Trophoblast cell (in vitro differentiated cells and primary cell): ENCODE results near the gene MTUS2.

Source experiments
- DNase-seq, 2 donors: peaks; one replicate each; pipeline ENCODE4 v3.0.0-alpha.2; 2016
- H2AFZ ChIP-seq: 2 replicates; pipeline ENCODE4 v1.6.1; 2013; ENCODE audit warnings: low read length, moderate library complexity, mild to moderate bottlenecking; ENCODE audit not compliant: insufficient read depth, poor library complexity
- H2AK5ac ChIP-seq: 2 replicates; pipeline ENCODE4 v1.6.1; 2013; ENCODE audit warnings: mild to moderate bottlenecking, low read length
- H2BK120ac ChIP-seq: 2 replicates; pipeline ENCODE4 v1.6.1; 2013; ENCODE audit warnings: low read length, mild to moderate bottlenecking, moderate library complexity; ENCODE audit not compliant: insufficient read depth, poor library complexity
- H2BK12ac ChIP-seq: 2 replicates; pipeline ENCODE4 v1.6.1; 2013; ENCODE audit warnings: mild to moderate bottlenecking, low read length, moderate library complexity
- H2BK5ac ChIP-seq: 2 replicates; pipeline ENCODE4 v1.6.1; 2013; ENCODE audit warnings: low read length, low read depth, moderate library complexity, mild to moderate bottlenecking; ENCODE audit not compliant: poor library complexity
- H3K14ac ChIP-seq: 2 replicates; pipeline ENCODE4 v1.6.1; 2013; ENCODE audit warnings: mild to moderate bottlenecking, low read length
- H3K18ac ChIP-seq: 2 replicates; pipeline ENCODE4 v1.6.1; 2013; ENCODE audit warnings: mild to moderate bottlenecking, low read length
- H3K23ac ChIP-seq: 2 replicates; pipeline ENCODE4 v1.6.1; 2013; ENCODE audit warnings: low read length
- H3K27ac ChIP-seq: 2 replicates; pipeline ENCODE4 v1.5.1; 2013; ENCODE audit warnings: low read depth, mild to moderate bottlenecking, inconsistent platforms, low read length, moderate library complexity
- H3K27me3 ChIP-seq: 2 replicates; pipeline ENCODE4 v1.6.1; 2013; ENCODE audit warnings: inconsistent platforms, mild to moderate bottlenecking, low read length, moderate library complexity; ENCODE audit not compliant: insufficient read depth
- H3K36me3 ChIP-seq, 2 experiments: 1 replicate in 1 of 2; 2 replicates in 1 of 2; pipeline ENCODE4 v1.6.1; 2013; ENCODE audit warnings: low read length in 2 of 2, mild to moderate bottlenecking in 2 of 2, moderate library complexity in 1 of 2; ENCODE audit not compliant: insufficient read depth in 2 of 2, control insufficient read depth in 1 of 2
- H3K4ac ChIP-seq: 2 replicates; pipeline ENCODE4 v1.6.1; 2013; ENCODE audit warnings: low read depth, mild to moderate bottlenecking, low read length, moderate library complexity
- H3K4me1 ChIP-seq, 2 experiments: 1 replicate in 1 of 2; 2 replicates in 1 of 2; pipeline ENCODE4 v1.6.1; 2013; ENCODE audit warnings: low read length in 2 of 2, mild to moderate bottlenecking in 2 of 2, moderate library complexity in 1 of 2; ENCODE audit not compliant: insufficient read depth in 2 of 2, control insufficient read depth in 1 of 2
- H3K4me2 ChIP-seq: 2 replicates; pipeline ENCODE4 v1.6.1; 2013; ENCODE audit warnings: inconsistent platforms, mild to moderate bottlenecking, low read length, moderate library complexity
- H3K4me3 ChIP-seq: 2 replicates; pipeline ENCODE4 v1.5.1; 2013; ENCODE audit warnings: mild to moderate bottlenecking, low read depth, low read length, inconsistent platforms
- H3K79me1 ChIP-seq: one replicate; pipeline ENCODE4 v1.6.1; 2013; ENCODE audit warnings: low read length
- H3K79me2 ChIP-seq: 2 replicates; pipeline ENCODE4 v1.6.1; 2013; ENCODE audit warnings: low read length, mild to moderate bottlenecking; ENCODE audit not compliant: control insufficient read depth, insufficient read depth, poor library complexity
- H3K9ac ChIP-seq: 2 replicates; pipeline ENCODE4 v1.6.1; 2013; ENCODE audit warnings: mild to moderate bottlenecking, low read length
- H3K9me3 ChIP-seq: 2 replicates; pipeline ENCODE4 v1.6.1; 2013; ENCODE audit warnings: low read depth, mild to moderate bottlenecking, control low read depth, inconsistent platforms, low read length; ENCODE audit not compliant: insufficient read depth
- H4K12ac ChIP-seq: 2 replicates; pipeline ENCODE4 v1.6.1; 2013; ENCODE audit warnings: low read depth, mild to moderate bottlenecking, low read length, moderate library complexity
- H4K8ac ChIP-seq: 2 replicates; pipeline ENCODE4 v1.6.1; 2013; ENCODE audit warnings: low read depth, mild to moderate bottlenecking, low read length, moderate library complexity
- H4K91ac ChIP-seq: one replicate; pipeline ENCODE4 v1.6.1; 2013; ENCODE audit warnings: low read depth, mild to moderate bottlenecking, low read length, moderate library complexity
- WGBS: extraction: QIAGEN DNeasy Blood & Tissue Kit; methylation state at CpG from one replicate; pipeline ENCODE4 v1.1.7; 2013; ENCODE audit warnings: missing lambda C conversion rate; ENCODE audit not compliant: insufficient read length, insufficient coverage; ENCODE audit errors: extremely low coverage; 5-methylcytosine and 5-hydroxymethylcytosine counted together

The MTUS2 gene

GRCh38 chr13:29539856-29540255 lies 719.7 kb downstream of the MTUS2 start:
- Histone ChIP-seq H4K91ac (no peak overlapping the region), H3K9ac (no peak overlapping the region), H3K4me3 (no peak overlapping the region), H3K18ac (no peak overlapping the region), H3K79me1 (peaks cover 6% of the 10 kb centered on the region), H3K9me3 (peaks cover 2% of the 10 kb centered on the region), H2AK5ac (no peak overlapping the region), H3K27me3 (no peaks in the 10 kb centered on the region), H3K4ac (no peak overlapping the region), H3K79me2 (peaks cover 2% of the 10 kb centered on the region), H3K36me3 (peaks cover 10 to 14% of the 10 kb centered on the region in 2 experiments), H3K23ac (no peak overlapping the region), H4K12ac (no peak overlapping the region), H3K14ac (no peak overlapping the region), H3K27ac (no peak overlapping the region), H3K4me2 (no peak overlapping the region), H2BK5ac (peak overlapping the region; percentile 4), H2AFZ (no peak overlapping the region), H3K4me1 (peaks cover 32 to 50% of the 10 kb centered on the region in 2 experiments), H2BK120ac (no peak overlapping the region), H2BK12ac (no peak overlapping the region), H4K8ac (no peak overlapping the region)
- no peak for DNase-seq
- no CpG with 5 or more reads among the region's 2 CpGs for WGBS

- Histone ChIP-seq H3K4me1 (peaks cover 32 to 50% of the 10 kb centered on the region in 2 experiments), H3K4ac (no peak overlapping the region), H2AK5ac (no peak overlapping the region), H3K79me2 (peaks cover 2% of the 10 kb centered on the region), H2BK5ac (no peak overlapping the region), H3K79me1 (peaks cover 6% of the 10 kb centered on the region), H4K91ac (no peak overlapping the region), H3K27me3 (no peaks in the 10 kb centered on the region), H2BK120ac (no peak overlapping the region), H3K4me3 (no peak overlapping the region), H2AFZ (no peak overlapping the region), H3K18ac (no peak overlapping the region), H3K36me3 (peaks cover 12 to 16% of the 10 kb centered on the region in 2 experiments), H3K14ac (no peak overlapping the region), H4K12ac (no peak overlapping the region), H3K4me2 (no peak overlapping the region), H3K9ac (no peak overlapping the region), H3K23ac (no peak overlapping the region), H3K9me3 (peaks cover 2% of the 10 kb centered on the region), H4K8ac (no peak overlapping the region), H2BK12ac (no peak overlapping the region), H3K27ac (peak overlapping the region; percentile 9)
- peak; percentile 40 to 51 for DNase-seq
- WGBS, result no CpG with 5 or more reads among the region's 5 CpGs
Observed at GRCh38 chr13:29540334-29540733, 720.2 kb downstream of the MTUS2 start.

- Histone ChIP-seq H3K18ac (peak overlapping the region; percentile 60), H3K36me3 (peaks cover 10 to 14% of the 10 kb centered on the region in 2 experiments), H2BK5ac (no peak overlapping the region), H3K4me1 (peaks cover 32 to 50% of the 10 kb centered on the region in 2 experiments), H3K4me2 (no peak overlapping the region), H4K12ac (no peak overlapping the region), H3K27me3 (no peaks in the 10 kb centered on the region), H2BK120ac (peak overlapping the region; percentile 10), H2AK5ac (peak overlapping the region; percentile 3), H3K23ac (no peak overlapping the region), H4K8ac (no peak overlapping the region), H2AFZ (no peak overlapping the region), H2BK12ac (peak overlapping the region; percentile 16), H3K4ac (no peak overlapping the region), H3K79me2 (peaks cover 2% of the 10 kb centered on the region), H3K79me1 (peaks cover 6% of the 10 kb centered on the region), H3K9me3 (peaks cover under 1% of the 10 kb centered on the region), H4K91ac (no peak overlapping the region), H3K14ac (peak overlapping the region; percentile 47), H3K27ac (peak overlapping the region; percentile 9), H3K9ac (no peak overlapping the region), H3K4me3 (peak overlapping the region; percentile 4)
- WGBS, result no CpG with 5 or more reads among the region's 5 CpGs
- no peak for DNase-seq
Observed at GRCh38 chr13:29540799-29541198, 720.7 kb downstream of the MTUS2 start.

- H4K91ac ChIP-seq, result no peak overlapping the region
- H3K18ac ChIP-seq, result no peak overlapping the region
- H3K79me2 ChIP-seq, result peaks cover 2% of the 10 kb centered on the region
- DNase-seq, result no peak
- no peak overlapping the region for H3K9ac ChIP-seq
- H3K4me1 ChIP-seq, result peaks cover 32 to 50% of the 10 kb centered on the region in 2 experiments
- H4K8ac ChIP-seq, result no peak overlapping the region
- no peaks in the 10 kb centered on the region for H3K9me3 ChIP-seq
- no peak overlapping the region for H2AK5ac ChIP-seq
- H3K36me3 ChIP-seq, result peaks cover 10 to 11% of the 10 kb centered on the region in 2 experiments
- H2BK12ac ChIP-seq, result no peak overlapping the region
- WGBS, result no CpG with 5 or more reads among the region's 4 CpGs
- no peak overlapping the region for H3K4me2 ChIP-seq
- H3K27me3 ChIP-seq, result no peaks in the 10 kb centered on the region
- no peak overlapping the region for H4K12ac ChIP-seq
- H2BK120ac ChIP-seq, result no peak overlapping the region
- no peak overlapping the region for H2BK5ac ChIP-seq
- H3K23ac ChIP-seq, result no peak overlapping the region
- no peak overlapping the region for H3K4ac ChIP-seq
- H3K27ac ChIP-seq, result no peak overlapping the region
- peaks cover 6% of the 10 kb centered on the region for H3K79me1 ChIP-seq
- no peak overlapping the region for H2AFZ ChIP-seq
- H3K4me3 ChIP-seq, result no peak overlapping the region
- no peak overlapping the region for H3K14ac ChIP-seq
Observed at GRCh38 chr13:29541400-29541799, 721.3 kb downstream of the MTUS2 start.
